ENCODE data around the gene TMEM135. TPM values are rescaled to one million over a fixed set of nuclear protein-coding genes. Genes with fewer than 3 reads are reported as not detected.
"Not testable (repeated sequence)": the region's sequence is repeated elsewhere in the genome, so short reads cannot be mapped to it uniquely, and the experiment has no call there.

TMEM135 gene
- total RNA-seq, 1 donor from 2014 or later, result 20.6 TPM

DNA sequence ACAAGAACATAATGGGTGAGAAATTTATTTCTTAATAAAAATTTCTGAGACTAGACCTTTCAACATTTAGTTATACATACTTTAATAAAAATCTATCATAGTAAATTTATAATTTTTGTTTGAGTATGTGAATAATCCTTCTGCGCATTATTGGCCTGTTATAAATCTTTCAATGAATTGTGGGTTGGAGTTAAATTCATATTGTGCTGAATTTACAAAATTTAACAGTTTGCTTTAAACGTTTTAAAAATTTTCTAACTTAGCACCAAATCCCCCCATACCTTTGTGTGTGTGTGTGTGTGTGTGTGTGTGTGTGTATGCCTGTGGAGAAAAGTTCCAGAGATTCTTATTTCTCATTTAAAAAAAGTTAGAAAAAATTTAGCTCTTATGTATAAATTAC is 111.0 kb downstream of the TMEM135 start:
- H4K20me1 ChIP-seq (ENCODE audit: insufficient read depth, low read length), result peaks cover 13% of the 10 kb centered on the region
- no peak for DNase-seq (ENCODE audit: low read depth)

DNA sequence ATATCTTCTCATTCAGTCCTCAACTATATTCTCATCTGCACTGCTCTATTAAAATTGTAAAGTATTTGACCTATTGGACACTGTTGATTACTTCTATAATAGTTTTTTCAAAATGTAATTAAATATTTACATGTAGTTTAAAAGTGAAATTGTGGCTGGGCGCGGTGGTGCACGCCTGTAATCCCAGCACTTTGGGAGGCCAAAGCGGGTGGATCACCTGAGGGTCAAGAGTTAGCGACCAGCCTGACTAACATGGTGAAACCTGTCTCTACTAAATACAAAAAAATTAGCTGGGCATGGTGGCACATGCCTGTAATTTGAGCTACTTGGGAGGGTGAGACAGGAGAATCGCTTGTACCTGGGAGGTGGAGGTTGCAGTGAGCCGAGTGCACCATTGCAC is 112.0 kb downstream of the TMEM135 start:
- not testable (repeated sequence) for FAIRE-seq; H3K4me1 Mint-ChIP-seq (ENCODE audit: low read depth, unreplicated experiment); H3K9ac ChIP-seq (ENCODE audit: low read length); H3K4me3 Mint-ChIP-seq (ENCODE audit: unreplicated experiment); H3K4me2 ChIP-seq (ENCODE audit: low read length); H3K4me1 ChIP-seq (ENCODE audit: insufficient read depth, low read length); H3K27ac Mint-ChIP-seq (ENCODE audit: unreplicated experiment); H3K27me3 ChIP-seq (ENCODE audit: insufficient read depth, low read length); H2AFZ ChIP-seq (ENCODE audit: low read depth, low read length); H3K27me3 Mint-ChIP-seq (ENCODE audit: low read depth, unreplicated experiment); H3K9me3 Mint-ChIP-seq (ENCODE audit: unreplicated experiment); H3K9me3 ChIP-seq (ENCODE audit: insufficient read depth, low read depth, low read length); H3K36me3 Mint-ChIP-seq (ENCODE audit: low read depth, unreplicated experiment); H3K36me3 ChIP-seq (ENCODE audit: insufficient read depth, low read length); DNase-seq (ENCODE audit: low read depth); H3K4me3 ChIP-seq (ENCODE audit: insufficient read depth, low read depth, low read length); H3K79me2 ChIP-seq (ENCODE audit: insufficient read depth, low read length); H3K27ac ChIP-seq (ENCODE audit: low read depth, low read length)
- H4K20me1 ChIP-seq (ENCODE audit: insufficient read depth, low read length), result peaks cover 15% of the 10 kb centered on the region

More for the DNA sequence above, 111.0 kb downstream of the TMEM135 start:
- Mint-ChIP-seq H3K4me3 (ENCODE audit: unreplicated experiment) (no peak overlapping the region), H3K36me3 (ENCODE audit: low read depth, unreplicated experiment) (no peaks in the 10 kb centered on the region), H3K27me3 (ENCODE audit: low read depth, unreplicated experiment) (no peaks in the 10 kb centered on the region), H3K27ac (ENCODE audit: unreplicated experiment) (no peak overlapping the region), H3K4me1 (ENCODE audit: low read depth, unreplicated experiment) (peaks cover 10% of the 10 kb centered on the region), H3K9me3 (ENCODE audit: unreplicated experiment) (peaks cover 1% of the 10 kb centered on the region)
- Histone ChIP-seq H3K79me2 (ENCODE audit: insufficient read depth, low read length) (peaks cover 3% of the 10 kb centered on the region), H2AFZ (ENCODE audit: low read depth, low read length) (no peak overlapping the region), H3K4me1 (ENCODE audit: insufficient read depth, low read length) (no peaks in the 10 kb centered on the region), H3K36me3 (ENCODE audit: insufficient read depth, low read length) (no peaks in the 10 kb centered on the region), H3K27ac (ENCODE audit: low read depth, low read length) (no peak overlapping the region), H3K4me2 (ENCODE audit: low read length) (no peak overlapping the region), H3K27me3 (ENCODE audit: insufficient read depth, low read length) (no peaks in the 10 kb centered on the region), H3K9me3 (ENCODE audit: insufficient read depth, low read depth, low read length) (no peaks in the 10 kb centered on the region), H3K4me3 (ENCODE audit: insufficient read depth, low read depth, low read length) (no peak overlapping the region), H3K9ac (ENCODE audit: low read length) (no peak overlapping the region)
- TF ChIP-seq, protein P1, sequence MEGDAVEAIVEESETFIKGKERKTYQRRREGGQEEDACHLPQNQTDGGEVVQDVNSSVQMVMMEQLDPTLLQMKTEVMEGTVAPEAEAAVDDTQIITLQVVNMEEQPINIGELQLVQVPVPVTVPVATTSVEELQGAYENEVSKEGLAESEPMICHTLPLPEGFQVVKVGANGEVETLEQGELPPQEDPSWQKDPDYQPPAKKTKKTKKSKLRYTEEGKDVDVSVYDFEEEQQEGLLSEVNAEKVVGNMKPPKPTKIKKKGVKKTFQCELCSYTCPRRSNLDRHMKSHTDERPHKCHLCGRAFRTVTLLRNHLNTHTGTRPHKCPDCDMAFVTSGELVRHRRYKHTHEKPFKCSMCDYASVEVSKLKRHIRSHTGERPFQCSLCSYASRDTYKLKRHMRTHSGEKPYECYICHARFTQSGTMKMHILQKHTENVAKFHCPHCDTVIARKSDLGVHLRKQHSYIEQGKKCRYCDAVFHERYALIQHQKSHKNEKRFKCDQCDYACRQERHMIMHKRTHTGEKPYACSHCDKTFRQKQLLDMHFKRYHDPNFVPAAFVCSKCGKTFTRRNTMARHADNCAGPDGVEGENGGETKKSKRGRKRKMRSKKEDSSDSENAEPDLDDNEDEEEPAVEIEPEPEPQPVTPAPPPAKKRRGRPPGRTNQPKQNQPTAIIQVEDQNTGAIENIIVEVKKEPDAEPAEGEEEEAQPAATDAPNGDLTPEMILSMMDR (IDR thresholded peaks at IDR 0.05; ENCODE audit: insufficient read depth, low read depth, low read length), result no peak
- TF ChIP-seq EZH2 (IDR thresholded peaks at IDR 0.05; ENCODE audit: insufficient read depth, low read length), result no peak
- FAIRE-seq, result no peak

DNA sequence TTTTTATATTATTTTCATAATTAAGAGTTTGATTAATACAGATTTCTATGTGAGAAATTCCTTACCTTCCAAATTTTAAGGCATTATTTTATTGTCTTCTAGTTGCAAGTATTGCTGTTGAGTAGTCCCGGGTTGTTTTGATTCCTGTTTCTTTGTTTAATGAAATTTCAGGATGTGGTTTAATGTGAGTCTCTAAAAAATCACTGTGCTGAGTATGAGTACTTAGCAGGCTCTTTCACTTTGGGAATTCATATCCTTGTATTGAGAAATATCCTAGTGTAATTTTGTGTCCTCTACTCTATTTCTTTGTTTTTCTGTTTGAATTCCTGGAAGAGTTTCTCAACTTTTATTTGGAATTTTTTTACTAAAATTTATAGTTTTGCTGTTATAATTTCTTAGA is 113.2 kb downstream of the TMEM135 start:
- Histone ChIP-seq H3K9me3 (ENCODE audit: insufficient read depth, low read depth, low read length) (no peaks in the 10 kb centered on the region), H4K20me1 (ENCODE audit: insufficient read depth, low read length) (peaks cover 7% of the 10 kb centered on the region), H2AFZ (ENCODE audit: low read depth, low read length) (no peak overlapping the region), H3K4me2 (ENCODE audit: low read length) (no peak overlapping the region), H3K27ac (ENCODE audit: low read depth, low read length) (no peak overlapping the region), H3K4me1 (ENCODE audit: insufficient read depth, low read length) (no peaks in the 10 kb centered on the region), H3K4me3 (ENCODE audit: insufficient read depth, low read depth, low read length) (no peak overlapping the region), H3K79me2 (ENCODE audit: insufficient read depth, low read length) (peaks cover 6% of the 10 kb centered on the region), H3K9ac (ENCODE audit: low read length) (no peak overlapping the region), H3K36me3 (ENCODE audit: insufficient read depth, low read length) (no peaks in the 10 kb centered on the region), H3K27me3 (ENCODE audit: insufficient read depth, low read length) (no peaks in the 10 kb centered on the region)
- Mint-ChIP-seq H3K4me1 (ENCODE audit: low read depth, unreplicated experiment) (peaks cover 12% of the 10 kb centered on the region), H3K27me3 (ENCODE audit: low read depth, unreplicated experiment) (no peaks in the 10 kb centered on the region), H3K4me3 (ENCODE audit: unreplicated experiment) (no peak overlapping the region), H3K36me3 (ENCODE audit: low read depth, unreplicated experiment) (no peaks in the 10 kb centered on the region), H3K9me3 (ENCODE audit: unreplicated experiment) (no peaks in the 10 kb centered on the region), H3K27ac (ENCODE audit: unreplicated experiment) (no peak overlapping the region)
- TF ChIP-seq, protein P1 (IDR thresholded peaks at IDR 0.05; ENCODE audit: insufficient read depth, low read depth, low read length), result no peak
- no peak for TF ChIP-seq EZH2 (IDR thresholded peaks at IDR 0.05; ENCODE audit: insufficient read depth, low read length)
- FAIRE-seq (no peak), DNase-seq (ENCODE audit: low read depth) (no peak)
